H1 (cell line): Measurements from ENCODE around the gene CDK2. TPM values are rescaled to one million over a fixed set of nuclear protein-coding genes. Genes with fewer than 3 reads are reported as not detected.
A peak's percentile ranks its signal among the peaks of the same experiment; 100 is the strongest.

Source experiments
- CTCF ChIA-PET: fragments of 300-600 bp; sonication (Branson Sonifier 250); formaldehyde crosslinking; loops from one replicate; lab custom pipeline; 2021; ENCODE audit not compliant: partially characterized antibody; lab: Charles Lee
- POLR2A ChIA-PET: fragments of 300-600 bp; sonication (Branson Sonifier 250); formaldehyde crosslinking; loops from one replicate; lab custom pipeline; 2021; ENCODE audit warnings: inconsistent platforms; ENCODE audit not compliant: partially characterized antibody; lab: Charles Lee
- DNase-seq, 2 experiments: peaks; one replicate each; pipeline versions ENCODE4 v3.0.0 to v3.0.0-alpha.2; 2010 to 2022; ENCODE audit warnings: low spot score in 2 of 2, low read depth in 1 of 2, mixed read lengths in 1 of 2
- FAIRE-seq: peaks from 2 replicates; lab custom pipeline; 2011; peaks lifted over from hg19 to GRCh38; lab: Jason Lieb, UNC
- H2AFZ ChIP-seq: 2 replicates; pipeline ENCODE4 v1.8.1; 2012; ENCODE audit warnings: low read length, inconsistent platforms
- H2AK5ac ChIP-seq: 2 replicates; pipeline ENCODE4 v1.6.1; 2013; ENCODE audit warnings: low read depth, low read length
- H2BK120ac ChIP-seq: replicated peaks from 2 replicates; pipeline ENCODE3; 2013; ENCODE audit warnings: low read depth, low read length, inconsistent platforms
- H2BK12ac ChIP-seq: 2 replicates; pipeline ENCODE4 v1.6.1; 2013; ENCODE audit warnings: low read depth, low read length
- H2BK15ac ChIP-seq: 2 replicates; pipeline ENCODE4 v1.6.1; 2013; ENCODE audit warnings: low read length
- H2BK20ac ChIP-seq: 2 replicates; pipeline ENCODE4 v1.6.1; 2013; ENCODE audit warnings: low read length
- H2BK5ac ChIP-seq: 2 replicates; pipeline ENCODE4 v1.6.1; 2013; ENCODE audit warnings: low read depth, low read length
- H3K14ac ChIP-seq: 2 replicates; pipeline ENCODE4 v1.6.1; 2013; ENCODE audit warnings: inconsistent platforms; ENCODE audit not compliant: insufficient read length
- H3K18ac ChIP-seq: 2 replicates; pipeline ENCODE4 v1.6.1; 2013; ENCODE audit warnings: low read length; ENCODE audit errors: extremely low read depth
- H3K23ac ChIP-seq: 2 replicates; pipeline ENCODE4 v1.6.1; 2013; ENCODE audit warnings: inconsistent platforms; ENCODE audit not compliant: insufficient read length
- H3K23me2 ChIP-seq: 2 replicates; pipeline ENCODE4 v1.6.1; 2013; ENCODE audit warnings: low read depth, low read length
- H3K27ac ChIP-seq: 2 replicates; pipeline ENCODE4 v1.6.1; 2011; ENCODE audit warnings: low read depth, low read length, inconsistent platforms
- H3K27me3 ChIP-seq, 4 experiments: replicated peaks in 1 of 4; 1 replicate in 1 of 4; 2 replicates in 3 of 4; pipeline versions ENCODE4 v1.6.1 to v1.8.1; 2011 to 2013; ENCODE audit warnings: low read length in 3 of 4, mild to moderate bottlenecking in 3 of 4, inconsistent platforms in 2 of 4, mixed read lengths in 2 of 4, moderate library complexity in 1 of 4; ENCODE audit not compliant: control insufficient read depth in 3 of 4, insufficient read depth in 3 of 4; ENCODE audit errors: extremely low read depth in 1 of 4
- H3K36me3 ChIP-seq, 4 experiments: 2 replicates each; pipeline versions ENCODE4 v1.6.1 to v1.8.1; 2011 to 2013; ENCODE audit warnings: mild to moderate bottlenecking in 4 of 4, low read length in 3 of 4, moderate library complexity in 2 of 4, control low read depth in 1 of 4, inconsistent platforms in 1 of 4; ENCODE audit not compliant: insufficient read depth in 4 of 4, control insufficient read depth in 2 of 4
- H3K4ac ChIP-seq: replicated peaks from 2 replicates; pipeline ENCODE3; 2013; ENCODE audit warnings: low read length, low read depth, mixed read lengths, inconsistent platforms; ENCODE audit not compliant: insufficient read length
- H3K4me1 ChIP-seq, 4 experiments: replicated peaks in 1 of 4; 1 replicate in 1 of 4; 2 replicates in 3 of 4; pipeline versions ENCODE4 v1.6.1 to v1.8.1; 2011 to 2013; ENCODE audit warnings: low read length in 3 of 4, inconsistent platforms in 2 of 4, mixed read lengths in 1 of 4; ENCODE audit not compliant: insufficient read depth in 4 of 4, control insufficient read depth in 3 of 4
- H3K4me2 ChIP-seq, 2 experiments: 2 replicates each; pipeline versions ENCODE4 v1.6.1 to v1.8.1; 2011 to 2013; ENCODE audit warnings: low read depth in 2 of 2, low read length in 2 of 2, control low read depth in 1 of 2, inconsistent platforms in 1 of 2, mild to moderate bottlenecking in 1 of 2; ENCODE audit not compliant: insufficient read depth in 1 of 2
- H3K4me3 ChIP-seq, 4 experiments: fragments of 200-600, 300-600 bp in 1 of 4; sonication (generic), shearing (Covaris generic), sonication (Bioruptor Twin) in 1 of 4; 2 replicates each; pipeline versions ENCODE4 v1.5.1 to v1.8.1; 2011 to 2016; ENCODE audit warnings: low read length in 4 of 4, low read depth in 3 of 4, control low read depth in 2 of 4, inconsistent platforms in 2 of 4, mild to moderate bottlenecking in 2 of 4, mixed read lengths in 1 of 4, moderate library complexity in 1 of 4; ENCODE audit not compliant: insufficient read depth in 2 of 4; ENCODE audit errors: extremely low read depth in 1 of 4
- H3K56ac ChIP-seq: replicated peaks from 2 replicates; pipeline ENCODE3; 2013; ENCODE audit warnings: low read depth, mild to moderate bottlenecking, mixed read lengths, low read length, inconsistent platforms; ENCODE audit not compliant: insufficient read length
- H3K79me1 ChIP-seq: 2 replicates; pipeline ENCODE4 v1.6.1; 2013; ENCODE audit warnings: low read depth, low read length, control low read depth
- H3K79me2 ChIP-seq, 2 experiments: 2 replicates each; pipeline versions ENCODE4 v1.6.1 to v1.8.1; 2012 to 2013; ENCODE audit warnings: low read length in 2 of 2, mild to moderate bottlenecking in 2 of 2, inconsistent platforms in 1 of 2; ENCODE audit not compliant: insufficient read depth in 2 of 2, control insufficient read depth in 1 of 2
- H3K9ac ChIP-seq, 4 experiments: replicated peaks in 1 of 4; 1 replicate in 1 of 4; 2 replicates in 3 of 4; pipeline versions ENCODE4 v1.6.1 to v1.8.1; 2011 to 2013; ENCODE audit warnings: low read depth in 3 of 4, low read length in 3 of 4, control low read depth in 2 of 4, mild to moderate bottlenecking in 2 of 4, moderate library complexity in 2 of 4, inconsistent platforms in 1 of 4; ENCODE audit errors: extremely low read depth in 1 of 4
- H3K9me3 ChIP-seq, 2 experiments: 2 replicates each; pipeline versions ENCODE4 v1.6.1 to v1.8.1; 2012 to 2013; ENCODE audit warnings: mild to moderate bottlenecking in 2 of 2, moderate library complexity in 2 of 2, control low read depth in 1 of 2, inconsistent platforms in 1 of 2, low read depth in 1 of 2, low read length in 1 of 2, mixed read lengths in 1 of 2; ENCODE audit not compliant: insufficient read depth in 2 of 2
- H4K20me1 ChIP-seq, 2 experiments: replicated peaks in 1 of 2; 2 replicates each; pipeline versions ENCODE3 to v1.8.1; 2011 to 2013; ENCODE audit warnings: inconsistent platforms in 2 of 2, low read length in 2 of 2, mild to moderate bottlenecking in 1 of 2; ENCODE audit not compliant: insufficient read depth in 2 of 2, control insufficient read depth in 1 of 2
- H4K5ac ChIP-seq: 2 replicates; pipeline ENCODE4 v1.6.1; 2013; ENCODE audit warnings: low read length, low read depth, mixed read lengths, inconsistent platforms; ENCODE audit not compliant: insufficient read length
- H4K8ac ChIP-seq: 2 replicates; pipeline ENCODE4 v1.8.0; 2013; ENCODE audit warnings: mild to moderate bottlenecking, moderate library complexity, low read length, inconsistent platforms; ENCODE audit not compliant: insufficient read depth; ENCODE audit errors: extremely low read depth
- H4K91ac ChIP-seq: replicated peaks from 2 replicates; pipeline ENCODE3; 2013; ENCODE audit warnings: low read length, mixed read lengths, inconsistent platforms; ENCODE audit not compliant: insufficient read length
- WGBS, 2 experiments: shearing (Covaris generic) in 1 of 2; methylation state at CpG; one replicate each; pipeline versions ENCODE4 v1.1.6 to v1.1.7; 2013 to 2015; ENCODE audit warnings: low lambda C conversion rate in 2 of 2, mixed read lengths in 2 of 2, inconsistent platforms in 1 of 2, low coverage in 1 of 2, missing lambda C conversion rate in 1 of 2; ENCODE audit not compliant: insufficient replicate concordance in 2 of 2, insufficient coverage in 1 of 2, insufficient read length in 1 of 2; ENCODE audit errors: extremely low coverage in 1 of 2, missing lambda C conversion rate in 1 of 2; 5-methylcytosine and 5-hydroxymethylcytosine counted together
- polyA plus RNA-seq, 7 experiments: library from polyadenylated mRNA; depleted of rRNA in 3 of 7; stranded (reverse) in 5 of 7; unstranded in 2 of 7; fragments of >200 nt in 5 of 7; fragments of 200-250 nt in 2 of 7; gene quantifications; 1 replicate in 5 of 7; 2 replicates in 1 of 7; 4 replicates in 1 of 7; pipeline versions ENCODE4 v1.2.1 to v1.2.3, GENCODE V29; 2011 to 2013; ENCODE audit warnings: missing spikeins in 2 of 7, mixed read lengths in 2 of 7
- total RNA-seq: library from RNA; stranded (reverse); fragmentation: NEBNext Ultra II Directional; extraction: Animal tissue kit (Norgen Biotek cat#: 25700); gene quantifications from 2 replicates; pipeline ENCODE4 v1.2.1, GENCODE V29; 2021

The CDK2 gene
- total and polyA plus RNA-seq, 2 of the 8 experiments (the other 6 are each of a cell fraction or from before 2014, with no cell fraction given) = 39.4 to 42.5 TPM

- Histone ChIP-seq H3K23ac (no peak overlapping the region), H3K27me3 (peaks cover 0 to 21% (median 14%) of the 10 kb centered on the region in 4 experiments; a peak in 6 of 7 replicates), H2BK20ac (no peak overlapping the region), H3K4me1 (peaks cover 4 to 20% (median 11%) of the 10 kb centered on the region in 4 experiments; a peak in 6 of 7 replicates), H4K20me1 (no peaks in the 10 kb centered on the region), H4K5ac (no peak overlapping the region), H3K4ac (no peak overlapping the region), H3K4me2 (peak overlapping the region in 1 of 2 experiments; percentile 92; a peak in 1 of 4 replicates), H3K79me2 (no peaks in the 10 kb centered on the region), H3K14ac (no peak overlapping the region), H3K9me3 (no peaks in the 10 kb centered on the region), H3K18ac (no peak overlapping the region), H3K56ac (no peak overlapping the region), H2BK12ac (no peak overlapping the region), H4K91ac (no peak overlapping the region), H3K27ac (no peak overlapping the region), H2BK5ac (no peak overlapping the region), H3K9ac (no peak overlapping the region), H3K79me1 (no peaks in the 10 kb centered on the region), H3K36me3 (no peaks in the 10 kb centered on the region), H2AK5ac (no peak overlapping the region), H3K4me3 (no peak overlapping the region), H4K8ac (no peak overlapping the region), H2BK120ac (no peak overlapping the region), H3K23me2 (peaks cover 13% of the 10 kb centered on the region), H2BK15ac (no peak overlapping the region), H2AFZ (no peak overlapping the region)
- WGBS, 2 experiments = 73% methylated on average over 7 of the region's 7 CpGs; no CpG with 5 or more reads in 1 of the 2 experiments
- FAIRE-seq (no peak), DNase-seq (no peak)
- ChIA-PET CTCF (interaction anchor here (0.7 to 3.0 kb wide), 8 partner anchors 8 to 195 kb away, joined by 3 to 13 read pairs (median 4); no protein-coding TSS in a partner anchor), POLR2A (interaction anchor here (1.0 to 1.3 kb wide), 8 partner anchors 9 to 191 kb away, joined by 3 to 4 read pairs (median 3); partner anchors contain the start of genes ERBB3 and RAB5B)
Observed at GRCh38 chr12:55933169-55933798, 33.3 kb upstream of the CDK2 start.
